ENCODE measurements around the gene KLHL7. TPM values are rescaled to one million over a fixed set of nuclear protein-coding genes. Genes with fewer than 3 reads are reported as not detected.
A peak's percentile ranks its signal among the peaks of the same experiment; 100 is the strongest.
"Not testable (repeated sequence)": the region's sequence is repeated elsewhere in the genome, so short reads cannot be mapped to it uniquely, and the experiment has no call there.

KLHL7 gene
- total RNA-seq, 1 experiment from 2014 or later = 88.1 TPM

DNA sequence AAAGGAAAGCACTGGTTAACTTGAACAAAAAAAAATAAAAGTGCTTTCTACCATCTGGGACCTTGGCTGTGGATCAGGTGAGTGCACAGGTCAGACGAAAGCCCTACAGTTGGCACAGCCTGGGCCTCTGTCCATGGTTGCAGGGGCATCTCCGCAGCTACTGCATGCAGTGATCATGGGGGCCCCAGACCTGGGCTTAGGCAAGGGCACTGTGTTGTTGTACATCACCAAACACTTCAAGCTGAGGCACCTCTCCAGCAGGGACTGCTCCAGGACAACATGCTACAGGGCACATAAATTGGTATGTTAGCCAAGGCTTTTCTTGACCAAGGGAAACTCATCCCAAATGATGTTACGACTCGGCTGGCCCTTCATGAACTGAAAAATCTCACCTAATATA is 23.5 kb downstream of the KLHL7 start:
- Histone ChIP-seq H3K27me3 (ENCODE audit: control insufficient read depth, insufficient read depth, low read length) (no peaks in the 10 kb centered on the region), H3K36me3 (replicated peaks; ENCODE audit: control insufficient read depth, insufficient read depth, low read length) (peaks cover 12% of the 10 kb centered on the region), H3K4me3 (ENCODE audit: insufficient read depth, low read depth, low read length) (no peak overlapping the region)
- DNase-seq = no peak

DNA sequence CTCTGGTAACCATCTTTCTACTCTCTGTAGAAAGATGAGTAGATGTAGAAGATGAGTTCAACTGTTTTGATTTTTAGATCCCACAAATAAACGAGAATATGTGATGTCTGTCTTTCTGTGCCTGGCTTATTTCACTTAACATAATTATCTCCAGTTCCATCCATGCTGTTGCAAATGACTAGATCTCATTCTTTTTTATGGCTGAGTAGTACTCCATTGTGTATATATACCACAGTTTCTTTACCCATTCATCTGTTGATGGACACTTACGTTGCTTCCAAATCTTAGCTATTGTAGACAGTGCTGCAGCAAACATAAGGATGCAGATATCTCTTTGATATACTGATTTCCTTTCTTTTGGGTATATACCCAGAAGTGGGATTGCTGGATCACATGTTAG is 26.2 kb downstream of the KLHL7 start:
- not testable (repeated sequence) for DNase-seq; H3K36me3 ChIP-seq (replicated peaks; ENCODE audit: control insufficient read depth, insufficient read depth, low read length); H3K27me3 ChIP-seq (ENCODE audit: control insufficient read depth, insufficient read depth, low read length); H3K4me3 ChIP-seq (ENCODE audit: insufficient read depth, low read depth, low read length)

DNA sequence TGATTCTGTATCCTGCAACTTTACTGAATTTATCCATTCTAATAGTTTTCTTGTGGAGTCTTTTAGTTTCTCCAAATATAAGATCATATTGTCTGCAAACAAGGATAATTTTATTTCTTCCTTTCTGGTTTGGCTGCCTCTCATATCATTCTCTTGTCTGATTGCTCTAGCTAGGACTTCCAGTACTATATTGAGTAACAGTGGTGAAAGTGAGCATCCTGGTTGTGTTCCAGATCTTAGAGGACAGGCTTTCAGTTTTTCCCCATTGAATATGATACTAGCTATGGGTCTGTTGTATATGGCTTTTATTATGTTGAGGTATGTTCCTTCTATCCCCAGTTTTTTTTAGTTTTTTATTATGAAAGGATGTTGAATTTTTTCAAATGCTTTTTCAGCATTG is 28.2 kb downstream of the KLHL7 start:
- Histone ChIP-seq H3K4me3 (ENCODE audit: insufficient read depth, low read depth, low read length) (no peak overlapping the region), H3K27me3 (ENCODE audit: control insufficient read depth, insufficient read depth, low read length) (no peaks in the 10 kb centered on the region), H3K36me3 (replicated peaks; ENCODE audit: control insufficient read depth, insufficient read depth, low read length) (peaks cover 4% of the 10 kb centered on the region)
- DNase-seq = no peak

DNA sequence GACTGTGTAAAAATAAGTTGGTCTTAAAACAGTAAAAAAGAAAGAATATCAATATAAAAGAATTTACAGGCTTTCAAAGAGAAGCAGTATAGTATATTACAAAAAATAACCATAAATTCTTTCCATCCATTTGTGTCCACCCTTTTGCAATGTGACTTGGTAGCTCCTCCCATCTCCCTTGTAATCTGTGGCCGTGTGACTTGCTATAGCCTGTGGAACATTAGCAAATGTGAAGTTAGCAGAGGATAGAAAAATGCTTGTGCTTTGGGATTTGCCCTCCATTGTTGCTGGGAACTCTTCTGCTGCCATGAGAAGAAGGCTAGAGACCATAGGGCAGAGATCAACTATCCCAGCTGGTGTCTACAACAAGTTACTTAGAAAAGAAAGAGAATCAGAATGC is 30.2 kb downstream of the KLHL7 start:
- Histone ChIP-seq H3K27me3 (ENCODE audit: control insufficient read depth, insufficient read depth, low read length) (no peaks in the 10 kb centered on the region), H3K4me3 (ENCODE audit: insufficient read depth, low read depth, low read length) (no peak overlapping the region), H3K36me3 (replicated peaks; ENCODE audit: control insufficient read depth, insufficient read depth, low read length) (no peaks in the 10 kb centered on the region)
- peak; percentile 3 for DNase-seq

DNA sequence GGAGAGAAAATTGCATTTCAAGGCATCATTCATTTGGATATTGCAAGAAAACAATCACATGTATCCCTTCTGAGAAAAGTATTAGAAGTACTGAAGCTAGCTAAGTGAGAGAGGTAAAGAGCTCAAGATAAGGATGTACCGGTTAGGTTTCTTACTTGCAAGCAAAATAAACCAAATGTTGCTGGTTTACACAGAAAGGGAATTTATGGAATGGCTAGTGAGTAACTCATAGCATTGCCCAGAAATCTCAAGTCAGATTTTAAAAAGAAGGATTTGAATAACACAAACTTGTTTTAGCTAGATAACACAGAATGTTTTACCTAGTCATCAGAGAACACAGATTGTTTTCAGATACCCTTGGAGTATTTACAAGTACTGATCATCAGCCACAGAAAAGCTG is 30.6 kb downstream of the KLHL7 start:
- DNase-seq = no peak
- Histone ChIP-seq H3K4me3 (ENCODE audit: insufficient read depth, low read depth, low read length) (no peak overlapping the region), H3K36me3 (replicated peaks; ENCODE audit: control insufficient read depth, insufficient read depth, low read length) (peaks cover 2% of the 10 kb centered on the region), H3K27me3 (ENCODE audit: control insufficient read depth, insufficient read depth, low read length) (no peaks in the 10 kb centered on the region)

DNA sequence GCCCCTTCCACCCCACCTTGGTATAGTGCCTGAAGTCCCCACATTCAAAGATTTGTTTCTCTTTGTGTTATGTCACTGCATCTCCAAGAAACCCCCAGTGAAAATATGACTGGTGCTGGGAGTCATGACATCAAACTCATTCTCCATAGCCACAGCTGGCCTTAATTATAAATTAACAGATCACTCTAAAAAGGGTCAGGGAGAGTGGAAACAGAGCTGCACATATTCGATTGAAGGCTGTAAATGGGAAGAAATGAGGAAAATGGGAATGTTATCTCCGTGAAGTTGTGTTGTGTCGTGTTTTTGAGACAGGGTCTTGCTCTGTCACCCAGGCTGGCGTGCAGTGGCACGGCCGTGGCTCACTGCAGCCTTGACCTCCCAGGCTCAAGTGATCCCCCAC is 52.1 kb downstream of the KLHL7 start:
- DNase-seq = no peak
- H3K36me3 ChIP-seq (replicated peaks; ENCODE audit: control insufficient read depth, insufficient read depth, low read length) = peaks cover 4% of the 10 kb centered on the region
- no peak overlapping the region for H3K4me3 ChIP-seq (ENCODE audit: insufficient read depth, low read depth, low read length)
- H3K27me3 ChIP-seq (ENCODE audit: control insufficient read depth, insufficient read depth, low read length) = no peaks in the 10 kb centered on the region

DNA sequence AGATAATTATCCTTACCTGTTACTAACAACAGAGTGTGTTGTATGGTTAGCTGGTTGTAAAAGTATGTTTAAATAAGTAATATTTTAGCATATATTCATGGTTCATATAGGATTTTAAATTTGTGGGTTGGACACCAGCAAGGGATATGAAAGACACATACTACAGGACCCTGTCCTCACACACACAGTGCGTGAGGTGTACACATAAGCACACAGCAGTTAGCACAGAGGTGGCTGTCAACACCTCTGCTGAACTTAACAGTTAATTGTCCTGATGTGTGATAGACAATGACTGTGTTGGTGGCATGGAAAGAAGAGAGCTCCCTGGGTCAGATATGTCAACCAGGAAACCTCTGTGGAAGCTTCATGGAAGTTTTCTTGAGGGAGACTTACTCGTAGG is 53.0 kb downstream of the KLHL7 start:
- Histone ChIP-seq H3K4me3 (ENCODE audit: insufficient read depth, low read depth, low read length) (no peak overlapping the region), H3K36me3 (replicated peaks; ENCODE audit: control insufficient read depth, insufficient read depth, low read length) (no peaks in the 10 kb centered on the region; the same call in 1 of the 2 replicates), H3K27me3 (ENCODE audit: control insufficient read depth, insufficient read depth, low read length) (no peaks in the 10 kb centered on the region)
- DNase-seq = no peak

DNA sequence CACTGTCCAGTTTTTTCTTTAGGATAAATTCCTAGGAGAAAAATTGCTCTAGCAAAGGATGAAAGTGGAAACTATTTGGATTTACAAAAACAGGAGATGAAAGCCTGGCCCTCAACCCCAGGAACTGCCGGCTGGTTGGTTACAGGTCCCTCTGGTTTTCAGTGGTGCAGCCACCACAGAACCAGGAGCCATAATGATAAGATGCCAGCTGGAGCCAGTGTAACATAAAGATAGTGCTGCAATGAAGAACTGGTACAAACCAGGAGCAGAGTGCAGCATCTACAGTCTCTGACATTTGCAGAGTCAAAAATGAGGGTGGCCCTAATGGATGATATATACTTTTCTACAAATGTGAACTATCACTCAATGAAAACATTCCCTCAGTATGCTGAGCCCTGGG is 55.9 kb downstream of the KLHL7 start:
- Histone ChIP-seq H3K36me3 (replicated peaks; ENCODE audit: control insufficient read depth, insufficient read depth, low read length) (no peaks in the 10 kb centered on the region), H3K4me3 (ENCODE audit: insufficient read depth, low read depth, low read length) (no peak overlapping the region), H3K27me3 (ENCODE audit: control insufficient read depth, insufficient read depth, low read length) (no peaks in the 10 kb centered on the region)
- DNase-seq = no peak

DNA sequence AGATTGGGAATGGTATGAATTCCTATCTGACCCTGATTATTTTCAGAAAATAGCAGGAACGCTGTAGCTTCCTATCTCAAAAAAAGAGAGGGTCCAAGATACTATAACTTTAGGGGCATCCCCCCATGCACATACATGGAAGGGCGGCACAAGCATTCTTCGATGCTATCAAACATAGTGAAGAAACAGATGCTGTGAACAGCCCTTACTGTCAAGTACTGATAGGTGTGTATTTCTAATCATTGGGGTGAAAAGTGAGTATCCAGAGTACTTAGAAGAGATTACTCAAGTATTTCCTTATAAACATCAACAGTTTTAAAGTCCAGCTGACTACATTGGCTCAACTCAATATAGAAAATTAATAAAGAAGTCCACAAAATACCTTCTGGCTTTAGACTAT is 59.3 kb downstream of the KLHL7 start:
- no peak overlapping the region for H3K4me3 ChIP-seq (ENCODE audit: insufficient read depth, low read depth, low read length)
- no peaks in the 10 kb centered on the region for H3K27me3 ChIP-seq (ENCODE audit: control insufficient read depth, insufficient read depth, low read length)
- no peak for DNase-seq
- H3K36me3 ChIP-seq (replicated peaks; ENCODE audit: control insufficient read depth, insufficient read depth, low read length) = peaks cover 2% of the 10 kb centered on the region

DNA sequence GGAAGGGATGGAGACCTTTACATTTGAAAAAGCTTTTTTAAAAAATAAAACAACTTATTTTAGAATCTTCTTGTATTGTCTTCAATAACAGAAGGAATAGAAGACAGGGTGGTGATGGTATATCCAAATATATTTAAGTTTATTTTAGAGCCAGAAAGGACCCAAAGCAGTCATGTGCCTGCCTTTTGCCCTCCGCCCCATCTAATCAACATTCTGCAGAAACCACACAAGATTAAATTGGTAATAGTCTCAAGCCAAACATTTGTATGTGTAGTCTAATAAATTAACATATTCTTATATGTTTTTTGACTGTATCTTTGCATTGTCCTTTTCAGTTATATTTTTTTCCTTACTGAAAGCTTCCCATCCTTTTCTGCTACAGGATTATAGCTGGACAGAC is 59.7 kb downstream of the KLHL7 start:
- Histone ChIP-seq H3K27me3 (ENCODE audit: control insufficient read depth, insufficient read depth, low read length) (no peaks in the 10 kb centered on the region), H3K36me3 (replicated peaks; ENCODE audit: control insufficient read depth, insufficient read depth, low read length) (peaks cover 2% of the 10 kb centered on the region), H3K4me3 (ENCODE audit: insufficient read depth, low read depth, low read length) (no peak overlapping the region)
- no peak for DNase-seq

DNA sequence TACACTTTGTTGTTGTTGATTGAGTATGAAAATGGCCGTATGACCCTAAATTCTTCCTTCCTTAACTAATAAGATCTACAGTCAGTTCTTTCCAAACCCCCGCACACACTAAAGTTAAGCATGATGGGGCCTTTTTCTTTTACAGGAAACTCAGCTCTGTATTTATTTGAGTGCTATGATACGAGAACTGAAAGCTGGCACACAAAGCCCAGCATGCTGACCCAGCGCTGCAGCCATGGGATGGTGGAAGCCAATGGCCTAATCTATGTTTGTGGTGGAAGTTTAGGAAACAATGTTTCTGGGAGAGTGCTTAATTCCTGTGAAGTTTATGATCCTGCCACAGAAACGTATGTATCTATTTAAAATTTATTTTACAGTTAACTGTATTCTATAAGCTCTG is 62.1 kb downstream of the KLHL7 start:
- H3K36me3 ChIP-seq (replicated peaks; ENCODE audit: control insufficient read depth, insufficient read depth, low read length) = peaks cover 2% of the 10 kb centered on the region
- H3K27me3 ChIP-seq (ENCODE audit: control insufficient read depth, insufficient read depth, low read length) = no peaks in the 10 kb centered on the region
- no peak for DNase-seq
- H3K4me3 ChIP-seq (ENCODE audit: insufficient read depth, low read depth, low read length) = no peak overlapping the region

DNA sequence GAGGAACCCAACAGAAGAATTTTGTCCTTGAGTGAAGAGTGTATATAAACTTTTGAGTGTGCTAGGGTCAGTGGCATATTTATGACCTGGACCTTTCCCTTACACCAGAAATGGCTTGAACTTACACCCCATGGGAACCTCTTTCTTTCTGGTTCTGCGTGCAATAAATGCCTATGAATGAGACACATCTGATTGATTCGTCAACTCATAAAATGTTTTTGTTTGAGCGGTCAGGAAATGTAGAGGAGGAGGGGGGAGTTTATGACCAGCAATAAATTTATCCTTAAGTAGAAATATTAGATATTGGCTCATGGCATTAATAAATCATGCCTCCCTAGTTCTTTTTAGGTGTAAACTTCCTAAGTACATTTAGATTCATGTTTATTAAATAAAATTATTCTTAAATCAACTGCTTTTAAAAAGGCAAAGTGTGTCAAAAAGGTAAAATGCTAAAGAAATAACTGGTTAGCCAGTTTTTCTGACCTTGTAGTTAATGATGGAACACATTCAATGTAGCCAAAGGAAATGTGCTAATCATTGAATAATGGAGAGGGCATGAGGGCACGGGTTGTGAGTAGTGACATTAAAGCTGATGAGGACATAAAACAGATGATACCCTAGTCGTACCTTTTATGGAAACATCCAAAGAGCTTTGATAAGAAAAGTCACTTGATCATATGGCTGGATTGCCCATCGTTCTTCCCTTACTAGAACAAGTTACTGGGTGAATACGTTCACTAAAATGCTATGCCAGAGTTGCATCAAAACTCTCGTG is 62.7 kb downstream of the KLHL7 start:
- no peak for DNase-seq
- Histone ChIP-seq H3K4me3 (ENCODE audit: insufficient read depth, low read depth, low read length) (no peak overlapping the region), H3K27me3 (ENCODE audit: control insufficient read depth, insufficient read depth, low read length) (no peaks in the 10 kb centered on the region), H3K36me3 (replicated peaks; ENCODE audit: control insufficient read depth, insufficient read depth, low read length) (peaks cover 2% of the 10 kb centered on the region)

DNA sequence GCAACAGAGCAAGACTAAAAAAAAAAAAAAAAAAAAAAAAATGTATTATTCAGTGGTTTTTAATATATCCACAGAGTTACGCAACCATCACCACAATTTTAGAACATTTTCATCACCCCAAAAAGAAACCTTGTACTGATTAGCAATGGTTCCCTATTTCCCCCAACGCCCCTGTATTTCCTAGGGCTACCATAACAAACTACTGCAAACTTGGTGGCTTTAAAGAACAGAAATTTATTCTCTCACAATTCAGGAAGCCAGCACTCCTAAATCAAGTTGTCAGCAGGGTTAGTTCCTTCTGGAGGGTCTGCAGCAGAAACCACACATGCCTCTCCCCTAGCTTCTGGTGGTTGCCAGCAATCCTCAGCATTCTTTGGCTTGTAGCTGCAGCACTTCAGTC is 70.4 kb downstream of the KLHL7 start:
- H3K4me3 ChIP-seq (ENCODE audit: insufficient read depth, low read depth, low read length) = no peak overlapping the region
- H3K36me3 ChIP-seq (replicated peaks; ENCODE audit: control insufficient read depth, insufficient read depth, low read length) = no peaks in the 10 kb centered on the region
- DNase-seq = no peak
- no peaks in the 10 kb centered on the region for H3K27me3 ChIP-seq (ENCODE audit: control insufficient read depth, insufficient read depth, low read length)

DNA sequence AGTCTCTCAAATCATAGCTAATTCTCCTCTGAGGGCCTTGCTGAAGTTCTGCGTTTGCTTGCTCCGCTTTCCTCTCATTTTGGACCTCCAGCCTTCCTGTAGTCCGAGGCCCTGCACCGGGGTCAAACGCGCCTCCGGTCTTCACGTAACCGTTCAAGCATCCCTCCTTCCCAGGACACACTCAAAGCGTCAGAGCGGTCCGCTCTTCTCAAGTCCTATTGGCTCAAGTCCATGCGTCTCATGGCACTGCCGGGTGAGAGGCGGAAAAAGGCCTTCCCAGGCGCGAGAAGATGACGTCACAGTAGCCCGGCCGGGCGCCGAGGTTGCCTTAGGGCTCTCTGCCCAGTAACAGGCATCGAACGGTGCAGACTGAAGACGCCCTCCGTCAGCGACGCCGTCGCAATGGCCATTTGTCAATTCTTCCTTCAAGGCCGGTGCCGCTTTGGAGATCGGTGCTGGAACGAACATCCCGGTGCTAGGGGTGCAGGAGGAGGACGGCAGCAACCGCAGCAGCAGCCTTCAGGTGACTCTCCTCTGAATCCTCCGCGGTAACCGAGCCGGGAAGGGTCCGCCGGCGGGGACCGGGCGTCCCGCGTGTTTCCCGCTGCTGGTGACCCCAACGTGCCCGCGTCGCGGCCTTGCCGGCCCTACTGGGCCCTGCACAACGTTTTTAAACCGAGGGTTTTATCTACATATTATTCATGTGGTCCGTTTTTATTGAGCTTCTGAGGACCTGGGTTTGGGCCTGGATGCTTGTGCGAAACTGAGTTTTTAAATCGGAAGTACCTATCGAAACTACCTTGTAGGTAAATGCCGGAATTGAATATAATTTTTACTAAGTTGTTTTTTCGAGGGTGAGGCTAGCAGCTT is 76.3 kb downstream of the KLHL7 start, which contains the start of gene NUP42:
Gene NUP42 (plus strand): TSS at position 365 of the 870 bp plus-strand sequence. CDS start 38 bp downstream, at position 403.
- H3K4me3 ChIP-seq (ENCODE audit: insufficient read depth, low read depth, low read length) = peak within 1 kb of the TSS; percentile 92
- peaks cover 4% of the 10 kb centered on the region for H3K36me3 ChIP-seq (replicated peaks; ENCODE audit: control insufficient read depth, insufficient read depth, low read length)
- peak; percentile 92 for DNase-seq
- H3K27me3 ChIP-seq (ENCODE audit: control insufficient read depth, insufficient read depth, low read length) = no peaks in the 10 kb centered on the region

Data from H7 (cell line).